ENCODE results near the gene CAT. TPM values are rescaled to one million over a fixed set of nuclear protein-coding genes. Genes with fewer than 3 reads are reported as not detected.

CAT gene
- total RNA-seq, 3 donors from 2014 or later, result 75.7 to 111 (median 89.5) TPM

DNA sequence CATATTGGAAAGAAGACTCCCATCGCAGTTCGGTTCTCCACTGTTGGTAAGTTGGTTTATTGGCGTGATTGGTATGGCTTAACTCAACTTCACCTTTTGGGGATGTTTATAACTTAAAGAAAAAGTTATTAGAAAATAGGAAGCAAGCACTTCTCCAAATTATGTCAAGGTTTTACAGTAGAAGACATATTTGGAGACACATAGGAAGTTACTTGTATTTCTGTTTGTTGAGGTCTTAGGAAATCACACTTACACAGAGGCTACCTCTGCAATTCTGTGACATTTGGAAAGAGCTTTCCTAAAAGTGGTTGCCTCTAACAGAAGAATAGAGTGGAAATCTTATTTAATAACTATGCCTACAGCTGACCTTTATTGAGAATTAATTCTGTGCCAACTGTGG lies 12.3 kb downstream of the CAT start:
- Histone ChIP-seq H3K9me3 (no peaks in the 10 kb centered on the region), H3K4me3 (no peak overlapping the region), H3K4me1 (ENCODE audit: low read depth) (no peaks in the 10 kb centered on the region), H3K36me3 (ENCODE audit: low read depth) (peaks cover 23% of the 10 kb centered on the region)
- DNase-seq (no peak), ATAC-seq (no peak)
- intact Hi-C loops (cut with DNase I, micrococcal nuclease), result no loop called here
- TF ChIP-seq, protein P1, sequence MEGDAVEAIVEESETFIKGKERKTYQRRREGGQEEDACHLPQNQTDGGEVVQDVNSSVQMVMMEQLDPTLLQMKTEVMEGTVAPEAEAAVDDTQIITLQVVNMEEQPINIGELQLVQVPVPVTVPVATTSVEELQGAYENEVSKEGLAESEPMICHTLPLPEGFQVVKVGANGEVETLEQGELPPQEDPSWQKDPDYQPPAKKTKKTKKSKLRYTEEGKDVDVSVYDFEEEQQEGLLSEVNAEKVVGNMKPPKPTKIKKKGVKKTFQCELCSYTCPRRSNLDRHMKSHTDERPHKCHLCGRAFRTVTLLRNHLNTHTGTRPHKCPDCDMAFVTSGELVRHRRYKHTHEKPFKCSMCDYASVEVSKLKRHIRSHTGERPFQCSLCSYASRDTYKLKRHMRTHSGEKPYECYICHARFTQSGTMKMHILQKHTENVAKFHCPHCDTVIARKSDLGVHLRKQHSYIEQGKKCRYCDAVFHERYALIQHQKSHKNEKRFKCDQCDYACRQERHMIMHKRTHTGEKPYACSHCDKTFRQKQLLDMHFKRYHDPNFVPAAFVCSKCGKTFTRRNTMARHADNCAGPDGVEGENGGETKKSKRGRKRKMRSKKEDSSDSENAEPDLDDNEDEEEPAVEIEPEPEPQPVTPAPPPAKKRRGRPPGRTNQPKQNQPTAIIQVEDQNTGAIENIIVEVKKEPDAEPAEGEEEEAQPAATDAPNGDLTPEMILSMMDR (IDR thresholded peaks at IDR 0.05), result no peak

DNA sequence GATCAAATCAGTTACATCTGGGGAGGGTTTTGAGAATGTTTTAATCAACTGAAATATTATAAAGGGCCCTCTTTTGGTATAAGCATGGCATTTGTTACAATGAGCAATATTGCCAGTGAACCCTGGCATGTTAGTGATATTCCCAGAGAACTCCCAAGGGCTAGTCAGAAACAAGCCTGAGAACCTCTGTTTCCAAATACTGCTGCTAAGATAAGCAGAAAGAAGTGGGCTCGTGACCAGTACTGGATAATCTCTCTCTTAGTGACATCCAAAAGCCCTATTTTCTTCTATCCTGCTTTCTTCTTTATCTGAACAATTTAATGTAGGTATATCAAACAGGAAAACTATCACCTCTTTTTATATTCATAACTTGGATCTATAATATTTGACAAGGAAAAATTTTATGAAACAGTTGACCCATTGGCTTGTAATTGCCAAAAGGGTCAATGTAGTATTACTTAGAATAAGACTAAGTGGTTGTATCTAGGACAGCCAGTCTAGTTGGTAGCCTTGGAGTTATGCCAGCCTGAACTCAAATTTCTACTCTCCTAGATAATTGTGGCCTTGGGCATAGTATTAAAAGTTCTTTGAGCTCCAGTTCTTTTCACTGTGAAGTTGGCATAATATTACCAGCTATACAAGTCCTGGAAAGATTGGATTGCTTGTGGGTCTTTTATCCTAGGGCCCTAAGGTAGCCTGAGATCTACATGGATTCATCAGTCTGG lies 15.7 kb downstream of the CAT start:
- intact Hi-C loops (cut with DNase I, micrococcal nuclease), result no loop called here
- TF ChIP-seq, protein P1 (IDR thresholded peaks at IDR 0.05), result no peak
- H3K4me3 ChIP-seq, result no peak overlapping the region
- DNase-seq (no peak), ATAC-seq (no peak)
- H3K36me3 ChIP-seq (ENCODE audit: low read depth), result peaks cover 34% of the 10 kb centered on the region
- H3K4me1 ChIP-seq (ENCODE audit: low read depth), result no peaks in the 10 kb centered on the region
- H3K9me3 ChIP-seq, result no peaks in the 10 kb centered on the region

DNA sequence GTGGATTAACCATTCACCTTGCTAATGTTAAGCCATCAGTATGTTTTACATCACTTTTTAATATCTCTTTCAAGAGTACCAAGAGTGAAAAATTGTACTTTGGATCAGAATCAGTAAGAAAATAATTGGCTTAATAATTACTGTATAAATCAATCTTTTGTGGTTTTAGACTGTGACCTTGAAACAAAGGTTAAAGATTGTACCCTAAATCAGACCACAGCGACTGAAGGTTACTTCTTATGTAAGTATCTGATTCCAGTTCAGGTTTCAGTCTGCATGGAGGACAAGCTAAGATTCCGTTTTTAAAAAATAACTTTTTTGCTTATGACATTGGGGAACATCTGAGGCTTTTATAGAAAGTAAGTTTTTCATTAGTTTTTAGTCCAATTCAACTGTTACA lies 18.9 kb downstream of the CAT start:
- Histone ChIP-seq H3K9me3 (no peaks in the 10 kb centered on the region), H3K36me3 (ENCODE audit: low read depth) (peaks cover 21% of the 10 kb centered on the region), H3K4me1 (ENCODE audit: low read depth) (no peaks in the 10 kb centered on the region), H3K4me3 (no peak overlapping the region)
- no peak for DNase-seq
- TF ChIP-seq, protein P1 (IDR thresholded peaks at IDR 0.05), result no peak
- ATAC-seq, result no peak
- intact Hi-C loops (cut with DNase I, micrococcal nuclease), result no loop called here

DNA sequence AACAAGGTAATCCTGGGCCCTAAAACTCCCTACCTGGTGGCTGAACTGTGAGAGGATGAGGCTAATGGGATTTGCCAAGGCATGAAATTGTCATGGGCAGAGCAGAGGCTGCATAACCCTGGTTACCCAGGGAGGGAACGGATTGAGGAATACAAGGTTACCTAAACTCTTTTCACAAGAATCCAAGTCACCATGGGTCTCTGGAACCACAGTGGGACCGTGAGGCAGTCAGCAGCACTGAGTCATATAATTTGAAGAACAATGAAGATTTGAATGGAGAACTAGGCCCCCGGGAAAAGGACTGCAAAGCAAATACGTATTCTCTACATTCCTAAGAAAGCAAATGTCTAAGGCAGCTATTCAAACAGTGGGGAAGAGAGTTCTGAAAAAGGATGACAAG lies 19.8 kb downstream of the CAT start:
- Histone ChIP-seq H3K4me3 (no peak overlapping the region), H3K4me1 (ENCODE audit: low read depth) (no peaks in the 10 kb centered on the region), H3K9me3 (no peaks in the 10 kb centered on the region), H3K36me3 (ENCODE audit: low read depth) (peaks cover 16% of the 10 kb centered on the region)
- DNase-seq, result no peak
- intact Hi-C loops (cut with DNase I, micrococcal nuclease), result no loop called here
- no peak for ATAC-seq
- TF ChIP-seq, protein P1 (IDR thresholded peaks at IDR 0.05), result no peak

DNA sequence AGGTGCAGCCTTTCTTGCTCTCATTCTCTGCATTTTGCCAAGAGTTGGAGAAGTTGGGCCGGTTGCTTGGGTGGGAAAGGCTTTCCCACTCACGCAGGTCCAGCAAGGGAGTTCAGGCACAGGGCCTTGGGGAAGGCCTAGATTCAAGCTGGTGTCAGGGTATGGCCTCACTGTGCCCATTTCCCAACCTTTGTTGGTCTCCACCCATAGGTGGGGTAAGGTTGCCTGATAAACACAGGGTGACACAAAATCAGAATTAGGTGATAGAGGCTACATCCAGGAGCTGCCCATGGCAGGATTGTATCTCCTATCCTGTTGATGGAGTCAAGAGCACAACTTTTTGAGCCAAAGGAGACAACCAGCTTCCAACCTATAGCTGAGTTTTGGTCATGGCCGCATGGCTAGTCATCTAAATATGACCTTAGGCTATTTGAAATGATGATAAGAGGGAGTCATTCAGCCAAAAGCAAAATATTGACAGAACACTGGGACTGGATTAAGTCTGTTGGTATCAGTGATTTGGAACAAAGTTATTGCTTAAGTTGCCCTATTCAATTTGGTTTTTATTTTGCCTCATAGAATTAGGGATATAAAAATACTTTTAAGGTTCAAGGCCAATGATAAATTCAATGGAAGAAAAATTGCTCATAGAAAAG lies 20.9 kb downstream of the CAT start:
- Histone ChIP-seq H3K4me1 (ENCODE audit: low read depth) (no peaks in the 10 kb centered on the region), H3K9me3 (no peaks in the 10 kb centered on the region), H3K36me3 (ENCODE audit: low read depth) (peaks cover 16% of the 10 kb centered on the region), H3K4me3 (no peak overlapping the region)
- TF ChIP-seq, protein P1 (IDR thresholded peaks at IDR 0.05), result no peak
- DNase-seq (no peak), ATAC-seq (no peak)
- intact Hi-C loops (cut with DNase I, micrococcal nuclease), result no loop called here

All from mucosa of descending colon (tissue), 3 donors.